Motor neuron (in vitro differentiated cells): ENCODE data around the gene FRMD4A. TPM values are rescaled to one million over a fixed set of nuclear protein-coding genes. Genes with fewer than 3 reads are reported as not detected.
A peak's percentile ranks its signal among the peaks of the same experiment; 100 is the strongest.

Source experiments
- ATAC-seq, 8 experiments: fragments of 200-7000 bp; cut with Tn5 transposase; replicated peaks in 6 of 8; 2 replicates each; pipeline ENCODE4 v1.8.0; 2021; ENCODE audit warnings: mild to moderate bottlenecking in 8 of 8, moderate library complexity in 8 of 8
- H3K27ac ChIP-seq, 2 donors: fragments of 250-450 bp; sonication (Bioruptor Pico); 2 replicates each; pipeline ENCODE4 v1.9.0; 2021; ENCODE audit warnings: antibody characterized with exemption in 2 of 2, mild to moderate bottlenecking in 2 of 2, moderate library complexity in 1 of 2
- H3K4me1 ChIP-seq, 2 donors: fragments of 250-450 bp; sonication (Bioruptor Pico); replicated peaks in 1 of 2; 2 replicates each; pipeline ENCODE4 v1.6.1; 2021; ENCODE audit warnings: antibody characterized with exemption in 2 of 2, mild to moderate bottlenecking in 2 of 2, moderate library complexity in 1 of 2
- H3K4me3 ChIP-seq, 5 donors: fragments of 250-450 bp; sonication (Bioruptor Pico); 2 replicates each; pipeline ENCODE4 v1.9.0; 2021; ENCODE audit warnings: antibody characterized with exemption in 5 of 5, mild to moderate bottlenecking in 5 of 5, moderate library complexity in 4 of 5
- WGBS, 10 experiments: fragments of 450-650 bp; shearing (Covaris generic); methylation state at CpG; one replicate each; pipeline ENCODE4 v1.0.0; 2022; 5-methylcytosine and 5-hydroxymethylcytosine counted together
- in situ Hi-C, 9 experiments: fragments of 400-800 bp; cut with MboI; loops; one replicate each; pipeline ENCODE4 v1.15.0; 2021; ENCODE audit warnings: low sequenced_read_pairs in 9 of 9, low pct_unique_long_range_greater_than_20kb in 2 of 9; ENCODE audit not compliant: unreplicated experiment in 9 of 9
- total RNA-seq, 8 experiments: library from RNA; unstranded; fragments of 300-600 nt; gene quantifications; 2 replicates each; pipeline versions ENCODE4 v1.2.3 to v1.2.4, GENCODE V29; 2022

The FRMD4A gene
- total RNA-seq, 8 experiments from 2014 or later, result 18.6 to 87.3 (median 44.5) TPM

DNA sequence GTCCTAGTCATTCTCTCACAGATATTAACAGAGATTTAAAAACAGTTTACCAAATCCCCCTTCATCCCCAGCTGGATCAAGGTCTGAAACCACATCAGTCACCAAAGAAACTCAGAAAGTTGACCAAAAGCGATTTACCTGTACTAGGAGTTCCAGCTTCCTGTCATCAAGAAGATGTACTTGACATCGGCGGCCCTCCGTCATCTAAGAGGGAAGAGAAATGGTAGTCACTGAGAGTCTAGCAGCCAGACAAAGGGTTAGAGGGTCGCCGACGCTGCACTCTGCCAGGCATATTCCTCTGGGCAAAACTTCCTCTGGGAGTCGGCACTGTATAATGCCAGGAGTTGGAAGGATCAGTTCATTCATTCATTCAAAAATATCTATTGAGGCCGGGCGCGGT is 472.0 kb downstream of the FRMD4A start:
- ATAC-seq, result no peak
- in situ Hi-C loops, result no loop called here
- WGBS, 10 experiments, result 75 to 100% (median 96%) methylated on average over 1 to 9 of the region's 11 CpGs; no CpG with 5 or more reads in 1 of the 10 experiments
- Histone ChIP-seq H3K27ac (no peak overlapping the region), H3K4me1 (peaks cover 0 to 3% of the 10 kb centered on the region in 2 donors), H3K4me3 (no peak overlapping the region)

DNA sequence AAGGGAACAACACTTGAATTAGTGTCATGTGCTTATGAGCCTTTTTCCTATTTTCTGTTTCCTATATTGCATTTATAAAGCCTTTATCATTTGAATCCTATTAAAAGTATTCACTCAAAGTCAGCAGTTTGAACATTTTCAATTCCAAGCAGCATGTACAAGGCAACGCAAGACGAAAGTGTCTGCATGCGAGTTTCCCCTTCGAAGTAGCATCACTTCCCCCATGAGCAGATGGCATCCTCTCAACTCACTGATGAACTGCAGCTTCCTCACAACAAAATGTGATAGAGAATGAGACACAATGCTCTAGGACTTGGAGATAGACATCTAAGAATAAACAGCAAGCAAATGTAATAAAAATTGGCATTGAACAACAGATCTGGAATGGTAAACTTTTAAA is 473.3 kb downstream of the FRMD4A start:
- ATAC-seq, result no peak
- no peak overlapping the region for H3K27ac ChIP-seq
- H3K4me3 ChIP-seq, result no peak overlapping the region
- in situ Hi-C loops, result no loop called here
- WGBS, 10 experiments, result 81 to 100% (median 96%) methylated on average over 2 to 4 of the region's 4 CpGs; no CpG with 5 or more reads in 1 of the 10 experiments
- peaks cover 0 to 3% of the 10 kb centered on the region in 2 donors for H3K4me1 ChIP-seq

DNA sequence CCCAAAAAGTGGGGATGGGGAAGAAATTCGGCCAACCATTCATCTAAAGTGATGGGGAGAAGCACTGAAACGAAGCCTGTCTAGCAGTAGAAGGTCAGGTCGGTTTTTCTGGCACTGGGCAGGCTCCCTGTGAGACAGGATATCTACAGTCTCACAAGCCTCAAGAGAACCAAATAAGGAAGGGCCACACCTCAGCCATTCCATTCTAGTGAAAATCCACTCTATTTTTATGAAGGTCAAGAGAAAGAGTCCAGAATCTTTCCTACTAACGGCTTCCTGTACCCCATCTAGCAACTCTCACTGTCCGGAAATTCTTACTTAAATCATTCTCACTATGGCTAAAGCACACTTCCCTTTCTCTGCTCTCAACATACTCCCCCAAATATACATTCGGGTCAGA is 476.9 kb downstream of the FRMD4A start:
- Histone ChIP-seq H3K4me1 (peaks cover 3% of the 10 kb centered on the region in 2 donors), H3K4me3 (no peak overlapping the region), H3K27ac (no peak overlapping the region)
- WGBS, 10 experiments, result 60 to 100% (median 86%) methylated on average over 1 to 6 of the region's 6 CpGs; no CpG with 5 or more reads in 1 of the 10 experiments
- in situ Hi-C loops, result no loop called here
- no peak for ATAC-seq

DNA sequence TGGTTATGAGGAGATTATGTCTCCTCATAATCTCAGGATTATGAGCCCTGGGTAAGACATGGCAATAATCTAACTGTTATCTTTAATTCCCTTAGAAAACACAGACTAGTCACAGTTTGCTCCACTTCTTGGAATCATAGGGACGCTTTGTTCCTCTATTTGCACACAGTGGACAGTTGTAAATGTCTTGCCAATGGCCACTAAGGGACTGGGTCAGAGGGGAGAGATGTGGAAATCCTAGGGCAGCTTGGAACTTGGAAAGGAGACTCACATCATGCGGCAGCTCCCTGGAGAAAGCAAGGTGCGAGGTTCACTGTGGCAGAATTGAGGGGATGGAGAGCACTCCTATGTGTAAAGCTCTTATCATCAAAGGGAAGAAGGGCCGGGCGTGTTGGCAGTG is 477.9 kb downstream of the FRMD4A start:
- WGBS, 10 experiments, result 83 to 100% (median 96%) methylated on average over 1 to 3 of the region's 5 CpGs; no CpG with 5 or more reads in 5 of the 10 experiments
- peaks cover 7 to 13% of the 10 kb centered on the region in 2 donors for H3K4me1 ChIP-seq
- H3K27ac ChIP-seq, result no peak overlapping the region
- H3K4me3 ChIP-seq, result no peak overlapping the region
- ATAC-seq, result no peak
- in situ Hi-C loops, result no loop called here

DNA sequence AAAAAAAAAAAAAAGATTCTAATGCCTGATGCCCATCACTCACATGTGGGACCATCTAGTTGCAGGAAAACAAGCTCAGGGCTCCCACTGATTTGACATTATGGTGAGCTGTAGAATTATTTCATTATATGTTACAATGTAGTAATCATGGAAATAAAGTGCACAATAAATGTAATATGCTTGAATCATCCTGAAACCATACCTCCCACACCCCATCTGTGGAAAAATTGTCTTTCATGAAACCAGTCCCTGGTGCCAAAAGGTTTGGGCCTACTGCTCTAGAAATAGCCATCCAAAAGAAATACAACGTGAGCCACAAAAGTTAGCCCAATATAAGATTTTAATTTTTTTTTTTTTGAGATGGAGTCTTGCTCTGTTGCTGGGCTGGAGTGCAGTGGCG is 478.8 kb downstream of the FRMD4A start:
- in situ Hi-C loops, result no loop called here
- Histone ChIP-seq H3K4me1 (peaks cover 7 to 13% of the 10 kb centered on the region in 2 donors), H3K27ac (no peak overlapping the region), H3K4me3 (no peak overlapping the region)
- ATAC-seq, result no peak
- WGBS, 10 experiments, result 50 to 100% (median 96%) methylated on average over 1 to 2 of the region's 2 CpGs; no CpG with 5 or more reads in 4 of the 10 experiments

DNA sequence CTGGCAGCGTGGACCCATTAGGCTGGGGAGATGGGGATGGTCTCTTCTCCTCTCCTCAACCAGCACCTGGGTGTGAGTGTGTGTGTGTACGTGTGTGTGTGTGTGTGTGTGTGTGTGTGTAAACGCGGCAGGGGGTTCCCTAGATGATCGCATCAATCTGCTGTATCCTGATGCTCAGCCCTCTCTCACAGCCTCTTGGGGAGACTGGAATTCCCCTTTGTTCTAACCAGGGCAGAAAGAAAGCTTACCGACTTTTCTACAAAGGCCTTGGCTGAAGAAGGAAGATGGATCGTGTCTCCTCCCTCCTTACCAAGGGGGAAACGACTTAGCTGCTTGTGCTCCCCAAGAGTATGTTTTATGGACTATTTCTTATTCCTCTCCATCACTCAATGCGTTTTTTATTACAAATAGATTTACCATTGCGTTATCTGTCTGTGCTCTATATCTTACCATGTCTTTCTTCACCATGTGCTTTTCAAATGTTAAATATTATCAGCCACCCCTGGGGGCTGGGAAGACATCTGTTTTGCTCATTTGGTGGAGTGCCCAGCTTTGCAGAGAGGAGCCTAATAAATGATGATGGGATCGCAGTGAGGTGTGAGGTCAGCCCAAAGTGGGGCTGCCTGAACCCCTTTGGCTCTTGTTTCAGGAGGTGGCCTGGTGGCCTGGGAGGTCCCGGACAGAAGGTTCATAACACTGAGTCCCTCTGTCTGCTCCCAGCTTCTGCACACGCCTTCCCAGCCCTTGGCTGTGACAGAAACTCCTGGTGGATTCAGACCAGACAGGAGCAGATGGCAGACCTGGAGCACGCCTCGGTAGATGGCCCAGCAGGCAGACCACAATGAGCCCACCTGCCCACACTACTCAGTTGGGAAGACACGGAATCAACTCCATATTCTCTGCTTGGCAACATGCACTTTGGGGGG is 481.9 kb downstream of the FRMD4A start:
- WGBS, 10 experiments, result 13 to 94% (median 61%) methylated on average over 2 to 9 of the region's 16 CpGs; no CpG with 5 or more reads in 2 of the 10 experiments
- in situ Hi-C loops, result no loop called here
- Histone ChIP-seq H3K27ac (peak overlapping the region in 1 of 2 donors; percentile 22), H3K4me1 (peaks cover 7 to 18% of the 10 kb centered on the region in 2 donors), H3K4me3 (no peak overlapping the region)
- peak in 3 of 8 experiments; percentile 23 to 64 (median 61) for ATAC-seq

DNA sequence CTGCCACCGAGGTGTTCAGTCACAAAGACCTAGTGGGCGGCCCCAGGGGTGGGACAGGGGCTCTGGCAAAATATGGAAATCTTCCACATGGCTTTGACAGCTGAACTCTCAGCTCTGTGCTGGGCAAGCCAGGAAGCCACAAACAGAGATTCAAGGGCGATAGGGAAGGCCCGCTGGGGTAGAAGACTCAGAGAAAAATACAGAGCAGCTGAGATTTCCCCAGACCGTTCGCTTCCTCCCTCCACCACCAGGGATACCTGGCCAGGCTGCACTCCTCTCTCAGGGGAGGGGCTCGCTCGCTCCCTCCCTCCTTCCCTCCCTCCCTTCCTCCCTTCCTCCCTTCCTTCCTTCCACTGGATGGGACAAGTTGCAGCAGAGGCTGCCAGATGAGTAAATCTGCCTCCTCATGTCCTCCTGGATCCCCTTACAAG is 483.5 kb downstream of the FRMD4A start:
- H3K4me3 ChIP-seq, result no peak overlapping the region
- peaks cover 7 to 18% of the 10 kb centered on the region in 2 donors for H3K4me1 ChIP-seq
- WGBS, 10 experiments, result 60 to 100% (median 100%) methylated on average over 1 of the region's 8 CpGs; no CpG with 5 or more reads in 7 of the 10 experiments
- no peak overlapping the region for H3K27ac ChIP-seq
- no peak for ATAC-seq
- in situ Hi-C loops, result no loop called here

DNA sequence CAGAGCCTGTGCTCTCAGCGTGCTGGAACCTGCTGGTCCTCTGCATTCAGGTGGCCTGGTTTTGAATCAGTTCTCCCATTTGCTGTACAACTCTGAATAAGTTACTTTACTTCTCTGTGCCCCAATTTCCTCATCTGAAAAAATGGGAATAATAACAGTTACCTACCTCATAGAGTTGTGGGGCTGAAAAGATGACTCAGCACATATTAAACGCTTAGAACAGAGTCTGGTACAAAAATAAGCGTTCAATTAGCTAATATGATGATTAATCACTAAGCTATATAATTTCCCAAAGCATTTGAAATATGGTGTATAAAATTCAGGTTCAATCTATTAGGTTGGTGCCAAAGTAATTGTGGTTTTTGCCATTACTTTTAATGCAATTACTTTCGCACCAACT is 484.8 kb downstream of the FRMD4A start:
- 67 to 100% (median 83%) methylated on average over 1 to 4 of the region's 4 CpGs; no CpG with 5 or more reads in 1 of the 10 experiments for WGBS, 10 experiments
- ATAC-seq, result no peak
- H3K27ac ChIP-seq, result no peak overlapping the region
- H3K4me3 ChIP-seq, result no peak overlapping the region
- peaks cover 7 to 18% of the 10 kb centered on the region in 2 donors for H3K4me1 ChIP-seq
- in situ Hi-C loops, result no loop called here

DNA sequence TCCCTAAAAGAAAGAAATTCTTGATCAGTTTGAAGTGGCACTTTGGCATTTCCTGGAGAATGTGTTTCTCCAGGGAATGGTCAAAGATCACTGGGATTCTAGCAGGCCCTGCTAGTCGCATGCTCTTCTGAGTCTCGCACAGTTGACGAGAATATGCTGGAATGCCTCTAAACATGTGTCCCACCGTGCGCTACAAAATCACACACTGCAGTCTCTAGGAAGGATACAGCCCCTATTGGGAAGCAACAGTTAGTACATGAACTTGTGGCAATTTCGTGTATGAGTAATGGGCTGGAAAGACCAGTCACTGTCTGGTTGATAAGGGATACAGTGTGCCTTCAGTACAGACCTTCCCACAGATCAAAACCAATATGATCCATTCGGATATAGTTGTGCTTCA is 486.1 kb downstream of the FRMD4A start:
- no peak overlapping the region for H3K27ac ChIP-seq
- H3K4me3 ChIP-seq, result no peak overlapping the region
- WGBS, 10 experiments, result 80 to 100% (median 92%) methylated on average over 1 to 7 of the region's 7 CpGs
- H3K4me1 ChIP-seq, result peaks cover 9 to 18% of the 10 kb centered on the region in 2 donors
- ATAC-seq, result no peak
- in situ Hi-C loops, result no loop called here

DNA sequence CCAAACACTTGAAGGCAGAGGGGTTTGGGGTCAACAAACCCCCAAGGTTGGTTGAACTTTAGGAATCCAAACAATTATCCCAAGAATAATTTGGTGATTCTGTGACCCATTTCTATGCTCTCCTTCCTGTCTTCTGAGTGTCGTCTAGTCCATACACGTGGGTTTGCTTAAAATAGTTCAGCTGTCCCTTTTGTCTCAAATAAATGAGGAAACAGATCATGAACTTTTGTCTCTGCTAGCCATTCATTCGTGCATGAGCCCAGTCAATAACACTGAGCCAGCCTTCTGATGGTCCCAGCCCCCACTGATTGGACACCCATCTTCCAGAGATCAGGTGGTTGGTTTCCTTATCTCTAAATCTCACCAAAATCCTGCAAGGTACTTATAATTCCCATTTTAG is 488.6 kb downstream of the FRMD4A start:
- Histone ChIP-seq H3K4me3 (no peak overlapping the region), H3K4me1 (peaks cover 5 to 7% of the 10 kb centered on the region in 2 donors), H3K27ac (no peak overlapping the region)
- in situ Hi-C loops, result no loop called here
- 0 to 100% (median 78%) methylated on average over 1 to 3 of the region's 3 CpGs for WGBS, 10 experiments
- ATAC-seq, result no peak

DNA sequence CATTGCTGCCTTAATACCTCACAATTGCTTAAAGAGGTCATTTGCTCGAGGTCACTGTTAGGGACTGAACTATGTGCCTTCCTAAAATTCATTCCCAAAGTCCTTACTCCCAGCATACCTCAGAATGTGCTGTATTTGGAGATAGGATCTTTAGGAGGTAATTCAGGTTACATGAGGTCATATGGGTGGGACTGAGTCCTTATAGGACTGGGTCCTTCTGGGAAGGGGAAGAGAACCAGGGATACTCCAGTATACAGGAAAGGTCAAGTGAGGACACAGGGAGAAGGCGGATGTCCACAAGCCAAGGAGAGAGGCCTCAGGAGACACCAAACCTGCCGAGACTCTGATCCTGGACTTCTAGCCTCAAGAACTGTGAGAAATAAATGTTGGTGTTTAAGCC is 490.7 kb downstream of the FRMD4A start:
- in situ Hi-C loops, result no loop called here

DNA sequence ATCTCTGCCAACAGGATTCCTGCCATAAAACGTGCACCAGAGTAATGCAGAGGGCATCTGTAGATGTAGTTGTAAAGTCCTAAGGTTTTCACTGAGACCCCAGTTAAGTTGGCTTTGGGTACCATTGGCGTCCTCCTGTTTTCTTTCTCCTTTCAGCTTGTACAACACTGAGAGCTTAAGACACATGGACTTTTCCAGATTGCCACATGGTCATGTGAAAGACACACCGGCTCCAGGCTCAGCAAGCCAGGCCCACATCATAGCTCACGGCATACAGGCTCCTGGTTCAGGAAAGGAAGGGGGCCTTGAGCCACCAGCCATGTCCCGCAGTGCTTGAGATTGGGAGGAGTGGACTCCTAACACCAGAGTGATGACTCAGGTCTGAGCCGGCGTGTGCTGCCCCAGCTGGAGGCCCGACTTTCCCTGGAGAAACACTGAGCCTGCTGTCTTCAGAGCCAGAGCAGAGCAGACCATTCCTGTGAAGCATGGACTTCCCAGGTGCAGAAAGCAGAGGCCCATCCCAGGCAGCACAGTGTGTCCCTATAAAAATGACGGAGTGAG is 491.2 kb downstream of the FRMD4A start:
- Histone ChIP-seq H3K27ac (peak overlapping the region in 1 of 2 donors; percentile 56), H3K4me3 (no peak overlapping the region), H3K4me1 (peaks cover 11 to 16% of the 10 kb centered on the region in 2 donors)
- 25 to 100% (median 90%) methylated on average over 1 to 4 of the region's 9 CpGs; no CpG with 5 or more reads in 5 of the 10 experiments for WGBS, 10 experiments
- in situ Hi-C loops, result no loop called here
- ATAC-seq, result peak in 7 of 8 experiments; percentile 71 to 97 (median 88)

More for the DNA sequence above, 490.7 kb downstream of the FRMD4A start:
- Histone ChIP-seq H3K27ac (no peak overlapping the region), H3K4me3 (no peak overlapping the region), H3K4me1 (peaks cover 9 to 11% of the 10 kb centered on the region in 2 donors)
- ATAC-seq, result peak in 3 of 8 experiments; percentile 3 to 44 (median 44)
- WGBS, 10 experiments, result 20 to 100% (median 86%) methylated on average over 1 to 3 of the region's 3 CpGs; no CpG with 5 or more reads in 5 of the 10 experiments

DNA sequence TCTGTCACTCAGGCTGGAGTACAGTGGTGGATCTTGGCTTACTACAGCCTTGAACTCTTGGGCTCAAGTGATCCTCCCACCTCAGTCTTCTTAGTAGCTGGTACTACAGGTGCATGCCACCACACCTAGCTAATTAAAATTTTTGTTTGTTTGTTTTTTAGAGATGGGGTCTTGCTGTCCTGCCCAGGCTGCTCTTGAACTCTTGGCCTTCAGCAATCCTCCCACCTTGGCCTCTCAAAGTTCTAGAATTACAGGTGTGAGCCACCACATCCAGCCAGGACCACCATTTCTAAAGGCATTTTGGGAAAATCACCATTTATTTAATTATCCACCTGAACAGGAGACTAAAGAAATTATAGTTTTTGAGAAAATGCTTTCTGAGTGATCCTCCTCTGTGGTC is 491.7 kb downstream of the FRMD4A start:
- ATAC-seq, result no peak
- Histone ChIP-seq H3K4me3 (no peak overlapping the region), H3K27ac (no peak overlapping the region), H3K4me1 (peaks cover 16 to 21% of the 10 kb centered on the region in 2 donors)
- in situ Hi-C loops, result no loop called here
